NCI-H446 treated with DMSO at 0.1 percent for 48 hours (cell line): ENCODE measurements around the gene UGT1A10.
"Not testable (repeated sequence)": the region's sequence is repeated elsewhere in the genome, so short reads cannot be mapped to it uniquely, and the experiment has no call there.

ENCODE experiments used
- DNase-seq: peaks from one replicate; lab custom pipeline; 2025; lab: John Stamatoyannopoulos, UW

The UGT1A10 gene

GRCh38 chr2:233636306-233636705 is at the start of gene UGT1A10:
TSS of gene UGT1A10 (plus strand) at chr2:233636448. CDS start at chr2:233636523, 75 bp downstream.
- DNase-seq = not testable (repeated sequence)

GRCh38 chr2:233588400-233588799 is 47.8 kb upstream of the UGT1A10 start:
- DNase-seq = no peak

GRCh38 chr2:233592706-233593105 is 43.5 kb upstream of the UGT1A10 start:
- DNase-seq = not testable (repeated sequence)

GRCh38 chr2:233593201-233593600 is 43.0 kb upstream of the UGT1A10 start:
- DNase-seq = no peak

- DNase-seq = no peak
Measured at GRCh38 chr2:233597522-233597921, 38.7 kb upstream of the UGT1A10 start.

GRCh38 chr2:233598952-233599351 is 37.3 kb upstream of the UGT1A10 start:
- no peak for DNase-seq

- no peak for DNase-seq
Measured at GRCh38 chr2:233600386-233600785, 35.9 kb upstream of the UGT1A10 start.

- no peak for DNase-seq
Measured at GRCh38 chr2:233602076-233602475, 34.2 kb upstream of the UGT1A10 start.

GRCh38 chr2:233603520-233603919 is 32.7 kb upstream of the UGT1A10 start:
- DNase-seq = no peak

GRCh38 chr2:233604826-233605225 is 31.4 kb upstream of the UGT1A10 start:
- no peak for DNase-seq

- DNase-seq = no peak
Measured at GRCh38 chr2:233605680-233606079, 30.6 kb upstream of the UGT1A10 start.

GRCh38 chr2:233611284-233611683 is 25.0 kb upstream of the UGT1A10 start:
- DNase-seq = no peak

- DNase-seq = not testable (repeated sequence)
Measured at GRCh38 chr2:233617476-233617875, 18.8 kb upstream of the UGT1A10 start, which contains the start of gene UGT1A8. TSS of gene UGT1A8 (plus strand) at chr2:233617633. CDS start at chr2:233617708, 75 bp downstream.

GRCh38 chr2:233620204-233620603 is 16.0 kb upstream of the UGT1A10 start:
- DNase-seq = no peak

GRCh38 chr2:233621863-233622262 is 14.4 kb upstream of the UGT1A10 start:
- DNase-seq = not testable (repeated sequence)

GRCh38 chr2:233627331-233628025 is 8.8 kb upstream of the UGT1A10 start:
- no peak for DNase-seq

- no peak for DNase-seq
Measured at GRCh38 chr2:233638836-233639235, 2.6 kb downstream of the UGT1A10 start.

- no peak for DNase-seq
Measured at GRCh38 chr2:233639860-233640259, 3.6 kb downstream of the UGT1A10 start.

GRCh38 chr2:233643128-233643527 is 6.9 kb downstream of the UGT1A10 start:
- no peak for DNase-seq

GRCh38 chr2:233646033-233646432 is 9.8 kb downstream of the UGT1A10 start:
- not testable (repeated sequence) for DNase-seq

- DNase-seq = no peak
Measured at GRCh38 chr2:233650981-233651380, 14.7 kb downstream of the UGT1A10 start.

GRCh38 chr2:233651430-233651829 is 15.2 kb downstream of the UGT1A10 start:
- no peak for DNase-seq

- DNase-seq = no peak
Measured at GRCh38 chr2:233654501-233654900, 18.3 kb downstream of the UGT1A10 start.

- no peak for DNase-seq
Measured at GRCh38 chr2:233655043-233655442, 18.8 kb downstream of the UGT1A10 start.
